ENCODE measurements around the gene HEXB.

The HEXB gene

DNA sequence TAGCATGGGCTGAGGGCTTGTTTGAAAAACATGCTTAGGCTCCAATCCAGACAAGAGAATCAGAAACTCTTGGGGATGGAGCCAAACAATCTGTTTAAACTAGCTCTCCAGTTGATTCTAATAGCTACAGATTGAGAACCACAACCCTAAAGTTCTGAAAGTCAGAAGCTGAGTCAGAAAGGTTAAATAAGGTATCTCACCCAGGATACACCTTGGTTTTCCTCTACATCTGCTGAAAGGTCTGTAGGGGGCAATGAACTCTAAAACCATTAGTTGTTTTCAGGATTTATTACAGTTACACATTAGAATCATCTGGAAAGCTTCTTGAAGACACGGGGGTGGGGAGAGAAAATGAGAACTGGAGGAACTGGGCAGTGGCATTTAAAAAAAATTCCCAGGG is 76.2 kb downstream of the HEXB start:
- DNase-seq = peak; percentile 4

- DNase-seq = peak; percentile 96
Measured at GRCh38 chr5:74762599-74762998, 77.6 kb downstream of the HEXB start.

- no peak for DNase-seq
Measured at GRCh38 chr5:74763504-74763903, 78.5 kb downstream of the HEXB start.

GRCh38 chr5:74765201-74765600 is 80.2 kb downstream of the HEXB start:
- no peak for DNase-seq

DNA sequence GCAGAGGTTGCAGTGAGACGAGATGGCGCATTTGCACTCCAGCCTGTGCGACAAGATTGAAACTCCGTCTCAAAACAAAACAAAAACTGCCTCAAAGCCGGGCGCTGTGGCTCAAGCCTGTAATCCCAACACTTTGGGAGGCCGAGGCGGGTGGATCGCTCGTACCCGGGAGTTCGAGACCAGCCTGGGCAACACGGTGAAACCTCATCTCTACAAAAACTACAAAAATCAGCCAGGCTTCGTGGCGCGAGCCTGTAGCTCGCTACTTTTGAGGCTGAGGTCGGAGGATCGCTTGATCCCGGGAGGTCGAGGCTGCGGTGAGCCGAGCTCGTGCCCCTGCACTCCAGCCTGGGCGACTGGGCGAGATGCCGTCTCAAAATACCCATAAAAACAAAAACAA is 80.9 kb downstream of the HEXB start:
- DNase-seq = no peak

DNA sequence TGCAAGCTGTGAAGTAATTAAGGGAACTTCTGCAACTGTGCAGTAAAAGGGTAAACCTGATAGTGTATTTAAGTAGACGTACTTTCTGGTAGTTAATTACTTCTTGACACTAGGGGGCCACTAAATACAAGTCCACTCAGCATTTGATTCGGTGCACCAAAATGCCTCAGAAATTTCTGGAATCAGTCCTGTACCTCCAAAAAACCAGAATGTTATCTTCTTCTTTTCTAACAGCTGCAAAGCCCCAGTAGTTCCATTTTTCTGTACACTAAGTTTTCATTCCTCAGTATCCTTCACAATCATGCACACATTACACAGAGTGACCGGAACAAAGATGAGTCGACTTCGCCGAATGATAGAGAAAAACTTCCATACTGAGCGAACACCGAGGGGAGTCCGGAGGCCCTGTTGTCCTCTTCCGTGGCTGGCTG is 81.4 kb downstream of the HEXB start:
- DNase-seq = peak; percentile 26

- DNase-seq = peak; percentile 89
Measured at GRCh38 chr5:74766849-74767578, 82.0 kb downstream of the HEXB start, which contains the start of the genes GFM2 and NSA2. Gene GFM2, minus strand, starts transcription at chr5:74767117. Its CDS starts 3,375 bp downstream, at chr5:74763742. Gene NSA2, plus strand, starts transcription at chr5:74767249. Its CDS starts 112 bp downstream, at chr5:74767361.

GRCh38 chr5:74767579-74767913 is 82.5 kb downstream of the HEXB start:
- peak; percentile 30 for DNase-seq
